SHP77 treated with DMSO at 0.1 percent for 48 hours (cell line): Measurements from ENCODE around the gene ADAMTS14.

Experiments used
- DNase-seq: peaks from one replicate; lab custom pipeline; 2025; lab: John Stamatoyannopoulos, UW

Gene ADAMTS14

DNA sequence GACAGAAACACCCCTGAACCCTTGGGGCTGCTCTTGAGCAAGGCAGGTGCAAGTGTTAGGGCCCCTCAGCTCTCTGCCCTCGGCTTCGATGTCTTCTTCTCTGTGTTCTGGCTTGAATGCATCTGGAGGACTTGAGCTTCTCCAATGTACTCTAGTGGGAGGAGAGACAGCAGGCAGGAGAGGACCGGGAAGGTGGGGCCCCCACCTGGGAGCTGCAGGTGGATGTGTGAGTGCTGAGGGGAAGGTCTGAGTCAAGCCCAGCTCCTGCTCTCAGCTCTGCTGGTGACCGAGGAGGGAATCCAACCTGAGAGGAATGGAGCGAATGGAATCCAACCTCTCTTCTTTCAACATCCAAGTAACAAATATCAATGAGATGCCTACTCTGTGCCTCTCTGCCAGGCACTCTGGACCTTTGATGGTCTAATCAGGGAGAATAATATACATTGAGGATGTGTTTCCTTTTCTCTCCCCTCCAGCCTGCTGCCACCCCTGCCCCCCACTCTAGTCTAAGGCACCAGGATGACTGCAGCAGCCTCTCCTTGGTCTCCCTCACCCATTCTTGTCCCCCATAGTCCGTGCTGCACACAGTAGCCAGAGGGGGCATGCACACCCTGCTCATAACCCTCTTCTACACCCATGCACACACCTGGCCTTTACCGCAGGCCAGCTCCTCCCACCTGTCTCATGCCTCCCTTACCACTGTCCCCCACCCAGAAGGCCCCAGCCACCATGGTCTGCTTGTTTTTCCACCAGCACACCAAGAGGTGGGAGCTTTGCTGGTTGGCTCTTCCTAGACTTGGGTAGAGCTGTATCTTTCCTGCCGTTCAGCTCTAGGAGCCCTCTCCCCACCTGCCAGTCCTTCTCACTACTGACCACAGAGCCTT, 99.2 kb downstream of the ADAMTS14 start:
- no peak for DNase-seq

DNA sequence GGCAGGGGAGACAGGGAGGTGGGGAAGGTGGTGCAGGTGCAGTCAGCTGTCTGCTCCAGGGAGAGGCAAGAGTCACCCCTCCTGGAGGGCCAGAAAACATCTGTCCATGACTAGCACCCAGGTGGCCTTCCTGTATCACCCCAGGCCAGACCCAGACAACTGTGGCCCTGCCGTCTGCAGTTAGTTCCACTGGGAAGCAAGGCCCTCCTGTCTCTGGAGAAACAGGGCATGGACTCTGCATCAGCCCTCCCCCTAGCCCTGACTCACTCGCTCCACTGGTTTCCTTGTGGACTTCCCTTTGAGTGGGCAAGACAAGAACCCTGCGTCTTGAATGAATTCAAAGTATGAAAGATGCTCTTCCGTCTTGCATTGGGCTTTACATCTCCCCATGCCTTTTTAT, 100.3 kb downstream of the ADAMTS14 start:
- DNase-seq = no peak

DNA sequence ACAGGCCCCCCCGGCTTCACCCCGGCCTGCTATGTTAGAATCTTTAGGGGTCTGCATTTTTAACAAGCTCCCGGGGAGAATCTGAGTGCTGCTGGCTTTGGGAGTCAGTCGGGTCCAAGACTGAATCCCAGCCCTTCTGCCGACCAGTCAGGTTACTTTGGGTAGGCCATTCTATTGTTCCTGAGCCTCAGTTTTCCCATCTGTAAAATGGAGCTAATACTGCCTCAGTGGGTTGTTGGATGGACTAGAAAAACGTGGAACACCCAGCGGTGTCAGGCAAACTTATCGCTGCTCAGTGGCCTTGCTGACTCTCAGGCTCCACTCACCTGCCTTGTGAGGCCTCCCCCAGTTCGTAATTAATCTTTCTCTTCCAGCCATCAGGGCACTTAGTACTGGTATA, 101.2 kb downstream of the ADAMTS14 start:
- no peak for DNase-seq

DNA sequence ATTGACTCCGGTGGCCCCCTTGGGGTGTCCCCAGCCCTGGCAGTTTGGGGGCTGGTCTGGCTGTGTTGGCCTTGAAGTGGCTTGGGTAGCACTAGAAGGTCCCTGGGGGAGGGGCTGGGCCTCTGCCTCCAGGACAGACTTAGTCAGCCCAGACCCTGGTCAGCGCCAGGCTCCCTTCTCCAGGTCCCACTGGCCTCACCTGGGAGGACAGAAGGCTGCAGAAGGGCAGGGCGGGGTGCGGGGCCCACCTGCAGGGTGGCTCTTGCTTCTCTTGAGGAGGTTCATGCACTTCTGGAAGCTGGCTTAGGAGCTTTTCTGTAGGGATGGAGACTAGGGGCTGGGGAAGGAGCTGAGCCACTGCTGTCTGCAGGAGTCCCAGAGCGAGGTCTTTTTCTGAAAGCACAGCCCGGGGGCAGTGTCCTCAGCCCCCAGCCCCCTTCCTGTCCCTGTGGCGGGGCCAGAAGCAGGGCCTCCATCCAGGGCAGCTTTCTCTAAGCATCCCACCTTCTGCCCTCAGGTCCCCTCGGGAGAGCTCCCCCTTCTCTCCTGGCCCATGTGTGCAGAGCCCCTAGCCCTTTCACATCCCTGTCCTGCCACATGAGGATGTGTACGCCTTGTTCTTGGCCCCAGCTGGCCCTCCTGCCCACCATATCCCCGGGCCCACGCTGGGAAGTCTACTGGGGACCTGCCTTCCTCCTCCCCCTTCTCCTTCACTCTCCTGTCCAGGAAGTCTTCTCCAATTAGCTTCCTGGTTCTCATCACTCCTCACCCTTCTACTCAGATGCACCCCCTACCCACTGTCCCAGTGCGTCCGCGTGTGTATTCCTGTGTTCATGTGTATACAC, 101.9 kb downstream of the ADAMTS14 start:
- DNase-seq = no peak

DNA sequence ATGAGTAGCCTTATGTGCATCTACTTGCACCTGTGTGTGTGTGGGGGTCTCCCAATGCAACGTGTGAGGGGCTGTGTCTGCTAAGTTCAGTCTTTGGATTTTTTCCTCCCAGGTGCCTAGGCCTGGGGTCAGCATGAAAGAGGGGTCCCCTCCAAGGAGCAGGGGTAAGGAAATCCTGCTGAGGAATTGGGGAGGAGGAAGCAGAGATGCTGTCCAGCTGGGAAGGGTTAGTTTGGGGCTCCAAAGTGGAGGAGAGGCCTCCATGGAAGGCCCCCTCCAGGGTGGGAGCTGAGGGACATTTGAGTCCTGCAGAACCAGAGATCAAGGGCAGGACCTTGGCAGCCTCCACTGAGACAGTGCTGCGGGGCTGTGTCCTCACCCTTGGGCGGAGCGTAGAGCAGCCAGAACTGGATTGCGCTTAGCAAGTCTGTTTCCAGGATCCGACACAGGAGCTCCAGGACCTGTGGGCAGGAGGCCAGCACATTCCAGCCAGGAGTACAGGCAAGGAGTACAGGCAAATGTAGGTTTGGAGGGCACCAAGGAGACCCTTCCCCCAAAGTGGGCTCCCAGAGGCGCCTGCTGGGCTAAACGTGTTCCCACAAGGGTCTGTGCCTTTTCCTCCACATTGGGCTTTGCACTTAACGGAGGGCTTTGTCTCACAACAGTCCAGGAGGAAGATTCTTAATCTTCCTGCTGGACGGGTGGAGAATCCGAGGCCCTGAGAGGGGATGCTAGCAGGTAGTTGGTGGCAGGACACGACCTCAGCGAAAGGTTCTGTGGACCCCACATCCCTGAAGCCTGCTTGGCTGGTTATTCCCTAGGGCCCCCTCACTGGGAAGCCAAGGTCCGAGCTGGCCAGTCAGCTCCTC, 102.7 kb downstream of the ADAMTS14 start:
- no peak for DNase-seq

DNA sequence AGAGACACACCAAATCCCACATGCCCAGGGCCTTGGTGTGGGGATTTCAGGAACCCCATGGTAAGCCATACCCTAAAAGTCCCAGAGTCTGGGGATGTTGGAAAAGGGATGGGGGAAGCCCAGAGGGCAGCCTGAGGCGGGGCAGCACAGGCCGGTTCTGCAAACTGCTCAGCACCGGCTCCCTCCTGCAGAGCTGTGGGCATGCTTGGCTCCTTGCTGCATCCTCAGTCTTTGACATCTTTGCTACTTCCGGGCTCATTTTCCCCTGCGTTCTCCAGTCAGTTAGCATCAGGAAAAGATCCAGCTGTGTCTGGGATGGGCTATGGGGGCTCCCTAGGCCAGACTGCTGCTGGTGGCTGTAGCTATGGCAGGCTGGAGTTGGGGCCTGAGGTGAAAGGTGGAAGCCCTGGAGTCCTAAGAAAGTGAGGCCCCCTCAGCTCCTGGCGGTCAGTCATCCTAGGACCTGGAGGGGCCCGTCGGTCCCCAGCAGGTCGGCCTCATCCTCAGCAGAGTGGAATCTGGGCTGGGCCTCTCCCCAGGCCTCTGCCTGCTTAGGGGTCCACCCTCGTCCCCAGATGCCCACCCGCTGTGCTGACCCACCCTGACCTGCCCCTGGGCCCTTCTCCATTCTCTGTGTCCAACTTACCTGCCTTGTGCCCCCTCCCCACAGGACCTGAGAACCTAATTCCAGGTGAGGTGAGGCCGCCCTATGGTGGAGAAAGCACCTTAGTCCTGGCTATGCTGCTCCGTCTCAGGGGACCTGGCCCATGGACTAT, 103.6 kb downstream of the ADAMTS14 start:
- no peak for DNase-seq

DNA sequence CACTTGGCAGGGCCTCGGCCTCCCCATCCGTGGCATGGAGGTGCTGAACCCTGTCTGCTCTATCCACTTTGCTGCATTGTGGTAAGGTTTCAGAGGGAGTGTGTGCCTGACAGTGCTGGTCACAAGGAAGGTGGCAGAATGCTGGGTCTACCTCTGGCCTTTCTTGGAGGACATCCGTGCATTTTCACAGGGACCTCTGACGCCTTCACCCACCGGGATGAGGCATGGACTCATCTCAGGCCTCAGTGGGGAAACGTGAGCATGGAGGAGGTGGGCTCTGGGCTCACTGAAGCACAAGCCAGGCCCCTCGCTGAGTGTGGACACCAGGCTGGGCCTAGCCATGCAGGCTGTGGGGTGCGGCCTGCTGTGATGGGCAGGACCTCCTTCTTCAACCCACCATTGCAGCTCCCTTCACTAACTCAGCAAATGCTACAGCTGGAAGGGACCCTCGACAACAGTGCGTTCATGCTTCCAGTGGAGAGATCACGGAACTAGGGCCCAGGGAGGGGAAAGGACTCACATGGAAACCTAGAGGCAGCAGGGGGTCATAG, 104.2 kb downstream of the ADAMTS14 start:
- no peak for DNase-seq

DNA sequence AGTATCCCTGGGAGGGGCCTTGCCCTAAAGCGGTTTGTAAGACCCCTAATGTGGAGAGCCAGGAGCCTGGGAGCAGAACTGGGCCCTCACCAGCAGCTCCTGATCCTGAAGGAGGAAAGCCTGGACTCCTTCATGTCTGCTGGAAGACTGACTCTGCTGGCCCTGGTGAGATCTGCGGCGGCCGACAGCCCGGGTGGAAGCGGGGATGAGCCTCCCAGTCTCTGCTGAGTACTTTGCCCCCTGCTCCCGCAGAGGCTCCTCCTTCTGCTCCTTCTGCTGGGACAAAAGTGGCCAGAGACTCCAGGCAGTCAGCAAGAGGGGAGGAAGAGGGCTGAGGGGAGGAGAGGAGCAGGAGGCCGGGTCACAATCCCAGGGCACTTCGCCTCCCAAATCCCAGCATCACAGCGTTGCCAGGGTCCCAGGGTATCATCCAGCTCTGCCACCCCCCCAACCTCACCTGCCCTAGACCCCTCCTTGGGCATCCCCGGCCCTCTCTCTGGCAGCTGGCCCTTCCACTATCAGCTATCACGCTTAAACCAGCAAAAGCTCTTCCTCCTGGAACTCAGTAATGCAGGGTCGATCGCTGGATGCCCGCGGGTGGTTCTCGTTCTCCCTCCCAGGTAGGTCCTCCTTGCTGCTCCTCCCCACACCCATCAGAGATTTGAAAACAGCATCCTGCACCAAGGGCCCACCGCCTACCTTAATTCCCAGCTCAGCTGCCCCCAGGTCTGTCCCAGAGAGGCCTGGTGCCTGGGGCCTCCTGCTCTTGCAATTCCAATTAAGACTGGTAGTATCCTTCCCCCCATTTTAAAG, 105.0 kb downstream of the ADAMTS14 start:
- DNase-seq = no peak

DNA sequence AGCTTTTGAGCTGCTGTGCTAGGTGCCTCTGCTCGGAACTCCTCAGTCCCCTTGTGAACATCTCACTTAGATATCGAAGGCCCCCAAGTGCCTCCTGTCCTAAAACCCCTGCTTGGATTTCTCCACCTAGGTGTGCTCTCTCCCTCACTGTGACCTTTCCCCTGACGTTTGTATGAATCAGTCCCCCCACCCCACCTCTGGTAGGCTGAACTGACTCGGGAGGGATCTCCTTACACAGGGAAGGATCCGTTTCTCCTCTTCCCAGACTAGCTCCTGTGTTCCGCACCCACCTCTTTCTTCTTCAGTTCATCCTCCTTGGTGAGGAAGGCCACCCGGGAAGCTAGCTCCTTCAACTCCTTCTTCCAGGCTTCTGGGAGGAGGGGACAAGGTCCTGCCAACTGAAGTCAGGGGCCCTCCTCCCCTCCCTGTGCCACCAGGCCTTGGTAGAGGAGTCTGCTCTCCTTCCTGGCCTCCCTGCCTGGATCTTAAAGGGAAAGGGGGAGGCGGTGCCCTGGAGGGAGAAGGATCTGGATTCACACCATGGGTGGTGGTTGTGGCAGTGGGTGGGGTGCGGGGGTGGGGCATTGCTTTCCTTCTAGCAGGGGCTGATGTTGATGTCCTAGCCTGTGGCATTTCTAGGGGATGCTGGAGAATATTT, 106.1 kb downstream of the ADAMTS14 start:
- DNase-seq = no peak

DNA sequence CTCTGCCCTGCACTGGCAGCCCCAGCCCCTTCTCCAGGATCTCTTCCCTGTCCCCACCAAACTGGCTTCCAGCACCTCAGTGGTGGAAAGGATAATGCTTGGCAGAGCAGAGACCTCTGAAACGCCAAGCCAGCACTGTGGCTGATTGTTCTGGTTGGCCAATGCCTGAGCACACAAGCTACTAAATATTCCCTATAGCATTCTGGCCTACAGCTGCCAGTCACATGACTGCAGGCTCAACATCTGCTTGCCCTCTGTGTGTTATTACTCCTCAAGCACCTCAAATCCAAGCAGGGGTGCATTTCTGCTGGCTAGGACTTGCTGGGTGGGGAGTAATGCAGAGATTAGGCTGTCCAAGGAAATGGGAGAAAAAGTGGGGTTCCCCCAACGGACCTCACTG, 106.8 kb downstream of the ADAMTS14 start:
- no peak for DNase-seq

DNA sequence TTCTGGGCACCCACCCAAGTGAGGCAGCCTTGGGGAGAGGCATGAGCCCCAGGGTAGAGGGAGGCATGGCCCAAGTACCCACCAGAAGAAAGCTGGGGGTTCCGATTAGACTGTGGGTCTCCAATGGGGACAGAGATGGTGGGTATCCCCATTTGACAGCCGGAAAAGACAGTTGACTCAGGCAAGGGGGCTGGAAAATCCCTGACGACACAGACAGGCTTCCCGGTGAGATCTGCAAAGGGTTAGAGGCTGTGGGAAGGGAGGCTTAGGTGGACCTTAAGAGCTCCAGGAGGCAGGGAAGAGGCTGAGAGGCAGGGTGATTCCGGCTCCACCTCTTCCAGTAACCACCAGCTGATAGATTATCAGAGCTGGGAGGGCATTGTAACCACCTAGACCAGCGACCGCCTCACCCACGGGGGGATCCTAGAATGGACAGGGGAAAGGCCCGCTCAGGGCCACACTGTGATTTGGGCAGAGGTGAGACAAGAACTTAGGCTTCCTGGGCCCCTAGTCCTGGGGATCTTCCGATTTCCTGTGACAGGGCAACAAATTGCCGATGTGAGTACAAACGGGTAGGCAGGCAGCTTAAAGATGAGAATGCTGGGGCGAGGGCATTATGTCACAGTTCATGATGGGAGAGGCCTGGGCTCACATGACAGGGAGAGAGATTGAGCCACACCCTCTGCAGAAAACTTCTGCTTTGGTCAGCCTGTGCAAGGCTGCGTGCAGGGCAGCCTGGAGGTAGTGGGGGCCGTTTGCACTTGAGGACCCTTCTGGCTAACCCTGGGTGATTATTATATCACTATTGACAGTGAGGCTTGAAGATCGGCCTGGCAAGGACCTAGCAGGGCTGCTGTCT, 107.4 kb downstream of the ADAMTS14 start:
- no peak for DNase-seq

DNA sequence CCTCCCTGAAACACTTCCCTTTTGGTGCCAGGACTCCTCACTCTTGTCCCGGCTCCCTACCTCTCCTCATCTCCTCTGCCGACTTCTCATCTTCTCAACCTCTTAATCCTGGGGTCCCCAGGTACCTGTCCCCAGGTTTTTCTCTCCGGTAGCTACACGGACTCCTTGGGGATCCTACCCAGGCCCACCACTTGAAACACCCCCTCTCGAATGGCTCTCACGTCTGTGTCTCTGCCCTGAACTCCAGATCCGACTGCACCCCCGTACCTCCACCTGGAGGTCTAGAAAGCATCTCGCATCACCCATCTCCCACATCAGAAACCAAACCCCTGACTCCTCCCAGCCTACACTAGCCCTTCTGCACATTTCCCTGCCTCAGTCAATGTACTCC, 108.1 kb downstream of the ADAMTS14 start:
- no peak for DNase-seq

DNA sequence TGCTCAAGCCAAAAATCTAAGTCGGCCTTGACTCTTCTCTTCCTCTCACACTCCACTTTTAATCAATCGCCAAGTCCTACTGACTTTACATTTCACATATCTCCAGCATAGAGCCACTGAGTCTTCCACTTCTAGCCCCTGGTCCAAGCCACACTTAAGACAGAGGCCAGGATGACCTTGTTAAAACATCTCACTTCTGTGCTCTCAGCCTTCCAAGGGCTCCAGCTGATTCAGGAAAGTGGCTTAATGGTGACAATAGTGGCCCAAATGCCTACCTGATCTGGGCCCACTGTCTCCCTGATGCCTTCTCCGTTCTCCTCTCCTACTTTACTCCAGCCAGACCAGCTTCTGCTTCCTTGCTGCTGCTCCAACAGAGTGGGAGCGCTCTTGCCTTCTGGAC, 108.5 kb downstream of the ADAMTS14 start:
- no peak for DNase-seq

DNA sequence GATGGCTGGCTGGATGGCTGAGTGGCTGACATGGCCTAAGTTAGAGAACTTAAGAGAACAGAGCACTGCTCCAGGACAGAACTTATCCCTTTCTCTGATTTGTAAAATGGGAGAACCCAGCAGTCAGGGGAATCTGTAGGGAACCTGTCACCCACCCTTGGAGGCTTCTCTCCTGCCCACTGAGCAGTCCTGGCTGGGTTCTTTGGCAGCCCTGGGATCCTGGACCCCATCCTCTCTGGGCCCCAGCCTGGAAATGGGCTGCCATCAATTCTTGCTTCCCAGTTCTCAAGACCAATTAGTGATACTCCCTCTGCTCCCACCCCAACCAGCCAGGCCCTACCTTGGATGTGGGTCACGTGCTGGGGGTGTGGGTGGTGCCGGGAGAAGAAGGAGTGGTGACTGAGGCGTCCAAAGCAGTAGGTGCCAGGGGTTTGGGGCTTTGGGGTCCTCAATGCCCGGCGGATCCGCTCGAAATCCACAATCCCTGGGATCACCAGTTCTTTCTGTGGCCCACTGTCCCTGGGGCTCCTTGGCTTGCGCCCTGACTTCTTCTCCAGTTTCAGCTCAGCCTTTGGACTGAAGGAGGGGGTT, 109.2 kb downstream of the ADAMTS14 start:
- DNase-seq = no peak

DNA sequence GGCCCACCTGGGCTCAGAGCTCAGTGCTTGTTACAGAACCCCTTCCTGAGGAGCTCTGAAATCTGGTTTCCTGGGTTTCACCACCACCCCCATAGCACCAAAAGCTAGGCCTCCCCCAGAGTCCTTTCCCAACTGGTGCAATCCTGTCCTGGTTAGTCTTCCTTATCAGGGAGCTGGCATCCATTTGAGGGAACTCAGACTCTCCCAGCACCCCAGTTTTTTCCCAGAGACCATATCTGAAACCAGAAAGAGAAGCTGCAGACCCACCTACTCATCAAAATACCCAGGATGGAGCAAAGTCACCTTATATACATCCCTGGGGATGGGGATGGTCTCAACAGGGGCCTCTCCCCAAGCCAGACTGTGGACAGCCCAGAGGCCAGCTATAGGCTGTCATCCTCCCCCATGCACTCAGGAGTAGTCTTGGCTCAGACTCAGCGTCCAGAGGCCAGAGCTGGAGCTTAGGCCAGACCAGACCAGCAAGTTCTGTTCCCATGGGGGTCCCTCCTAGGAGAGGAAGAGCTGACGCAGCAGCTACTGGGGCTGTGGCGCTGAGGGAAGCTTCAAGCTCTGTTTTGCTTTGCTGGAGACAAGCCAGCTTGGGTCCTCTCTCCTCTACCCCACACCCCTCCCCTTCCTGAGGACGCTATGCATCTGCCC, 109.9 kb downstream of the ADAMTS14 start:
- DNase-seq = no peak

DNA sequence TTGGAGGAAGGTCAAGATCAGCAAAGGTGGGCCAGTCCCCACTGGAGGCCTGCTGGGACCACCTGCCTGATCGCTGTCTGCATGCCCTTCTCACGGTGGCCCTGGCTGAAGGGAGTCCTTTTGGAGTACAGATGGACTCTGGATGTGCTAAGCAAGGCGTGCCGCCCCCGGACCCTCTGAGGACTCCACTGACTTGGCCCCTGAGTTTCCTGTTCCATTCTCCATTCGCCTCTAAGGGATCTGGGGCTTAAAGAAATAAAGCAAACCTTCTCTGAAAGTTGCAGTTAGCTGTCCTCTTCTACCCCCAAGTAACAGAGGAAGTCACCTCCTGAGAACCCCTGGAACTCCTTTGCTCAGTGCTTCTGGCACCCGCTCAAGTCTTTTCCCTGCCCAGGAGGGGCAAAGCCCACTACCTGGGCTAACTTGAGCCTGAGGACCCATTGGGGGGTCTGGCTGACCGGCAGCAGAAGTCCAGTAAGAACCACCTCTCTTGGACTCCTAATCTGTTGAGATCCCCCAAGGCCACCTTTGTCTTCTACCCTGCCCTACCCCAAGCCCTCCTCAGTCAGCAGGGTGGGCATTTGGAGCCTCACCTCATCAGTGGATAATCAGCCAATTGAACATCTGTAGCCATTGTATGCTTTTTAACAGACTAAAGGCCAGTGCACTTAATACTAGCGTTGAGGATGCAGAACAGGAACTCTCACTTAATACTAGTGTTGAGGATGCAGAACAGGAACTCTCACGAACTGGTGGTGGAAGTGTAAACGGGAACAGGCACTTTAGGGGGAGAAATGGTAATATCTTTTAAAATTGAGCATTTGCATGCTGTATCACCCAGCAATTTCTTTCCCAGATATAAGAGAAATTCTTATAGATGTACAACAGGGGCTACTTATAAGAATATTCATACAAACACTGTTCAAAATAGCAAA, 110.7 kb downstream of the ADAMTS14 start:
- no peak for DNase-seq

DNA sequence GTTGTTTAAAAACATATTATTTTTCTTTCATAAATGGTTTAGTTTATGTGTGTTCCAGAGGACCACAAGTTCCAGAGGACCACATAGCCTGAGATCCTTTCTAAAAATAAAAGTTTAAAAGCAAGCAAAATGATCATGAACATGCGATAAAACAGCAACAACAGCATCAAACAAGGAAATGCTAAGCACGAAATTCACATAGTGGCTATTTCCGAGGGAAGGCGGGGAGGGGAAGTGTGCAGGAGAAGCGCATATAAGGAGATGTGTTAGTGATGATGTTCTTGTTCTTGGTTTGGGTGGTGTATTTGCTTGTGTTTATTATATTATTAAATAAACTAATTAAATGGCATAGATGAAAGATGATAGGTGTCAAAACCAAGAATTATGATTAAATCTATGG, 111.7 kb downstream of the ADAMTS14 start:
- DNase-seq = no peak
